IPS-15b (cell line): Measurements from ENCODE around the gene COL27A1.

ENCODE experiments used
- H3K27me3 ChIP-seq: one replicate; pipeline ENCODE4 v1.6.1; 2013; ENCODE audit warnings: low read length; ENCODE audit not compliant: control insufficient read depth, insufficient read depth
- H3K36me3 ChIP-seq: one replicate; pipeline ENCODE4 v1.6.1; 2013; ENCODE audit warnings: low read length; ENCODE audit not compliant: control insufficient read depth, insufficient read depth
- H3K4me1 ChIP-seq: one replicate; pipeline ENCODE4 v1.6.1; 2013; ENCODE audit warnings: mild to moderate bottlenecking, low read length; ENCODE audit not compliant: control insufficient read depth, insufficient read depth
- H3K4me3 ChIP-seq: one replicate; pipeline ENCODE4 v1.5.1; 2013; ENCODE audit warnings: low read depth, low read length
- H3K9ac ChIP-seq: one replicate; pipeline ENCODE4 v1.6.1; 2013; ENCODE audit warnings: low read depth, mild to moderate bottlenecking, low read length
- H3K9me3 ChIP-seq: one replicate; pipeline ENCODE4 v1.6.1; 2013; ENCODE audit warnings: mild to moderate bottlenecking, low read length; ENCODE audit not compliant: control insufficient read depth, insufficient read depth

COL27A1 gene

DNA sequence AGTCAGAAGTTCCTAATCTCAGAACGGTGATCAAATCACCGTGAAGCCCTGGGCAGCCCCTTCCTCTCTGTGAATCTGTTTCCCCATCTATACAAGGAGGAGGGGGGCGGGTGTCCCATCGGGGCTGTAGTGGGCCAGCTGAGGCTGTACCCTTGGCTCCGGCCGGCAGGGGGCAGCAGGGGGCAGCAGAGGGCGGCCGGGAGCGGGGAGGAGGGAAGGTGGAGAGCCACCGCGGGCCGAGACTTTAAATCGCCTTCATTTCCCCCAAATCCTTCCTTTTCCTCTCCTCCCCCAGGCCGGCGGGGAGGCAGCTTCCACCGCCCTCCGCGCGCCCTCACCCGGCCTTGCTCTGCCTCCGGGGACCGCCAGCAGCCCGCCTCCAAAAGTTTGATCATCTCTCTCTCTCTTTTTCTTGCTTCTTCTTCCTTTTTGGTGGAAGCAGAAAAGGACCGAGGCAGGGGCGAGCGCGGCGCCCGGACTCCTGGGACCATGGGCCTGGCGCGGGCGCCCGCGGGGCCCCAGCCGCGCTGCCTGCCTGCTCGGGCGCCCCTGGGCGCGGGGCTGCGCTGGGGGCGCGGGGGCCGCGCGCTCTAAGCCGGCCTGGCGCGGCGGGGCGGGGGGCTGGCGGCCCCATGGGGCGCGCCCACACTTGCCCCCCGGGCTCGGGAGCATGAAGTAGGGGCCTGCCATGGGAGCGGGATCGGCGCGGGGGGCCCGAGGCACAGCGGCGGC is at the start of gene COL27A1:
Gene COL27A1 (plus strand): TSS at position 275 of the 732 bp plus-strand sequence. CDS start 414 bp downstream, at position 689.
- H3K9ac ChIP-seq: no peak within 1 kb of the TSS

DNA sequence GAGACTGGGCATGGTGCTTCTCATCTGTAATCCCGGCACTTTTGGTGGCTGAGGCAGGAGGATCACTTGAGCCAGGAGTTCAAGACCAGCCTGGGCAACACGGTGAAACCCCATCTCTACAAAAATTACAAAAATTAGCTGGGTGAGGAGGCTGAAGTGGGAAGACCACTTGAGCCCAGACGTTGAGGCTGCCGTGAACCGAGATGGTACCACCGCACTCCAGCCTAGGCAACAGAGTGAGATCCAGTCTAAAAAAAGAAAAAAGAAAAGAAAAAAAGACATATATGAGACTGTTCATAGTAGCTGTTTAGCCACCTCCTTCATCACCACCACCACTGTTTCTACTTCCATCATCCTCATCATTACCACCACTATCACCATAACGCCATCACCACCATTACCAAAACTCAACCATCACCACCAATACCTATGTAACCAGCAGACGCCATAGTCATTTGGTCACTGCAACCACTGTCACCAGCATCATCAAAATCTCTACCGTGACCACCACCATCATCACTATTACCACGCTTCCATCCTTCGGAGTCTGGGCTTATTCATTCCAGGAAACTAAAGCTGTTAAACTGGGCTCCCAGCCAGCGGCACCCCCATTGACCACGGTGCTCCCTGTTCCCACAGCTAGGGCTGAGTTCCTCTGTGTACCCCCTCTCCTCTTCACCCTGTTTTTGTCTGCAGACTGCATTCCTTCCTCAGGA is 47.9 kb upstream of the COL27A1 start:
- H3K27me3 ChIP-seq: peaks cover 13% of the 10 kb centered on the region
- no peaks in the 10 kb centered on the region for H3K9me3 ChIP-seq

More for the DNA sequence above, at the start of gene COL27A1:
- H3K9me3 ChIP-seq: no peaks in the 10 kb centered on the region
- H3K27me3 ChIP-seq: peaks cover 38% of the 10 kb centered on the region
- H3K36me3 ChIP-seq: no peaks in the 10 kb centered on the region
- H3K4me3 ChIP-seq: peak within 1 kb of the TSS; percentile 77
- H3K4me1 ChIP-seq: no peaks in the 10 kb centered on the region

DNA sequence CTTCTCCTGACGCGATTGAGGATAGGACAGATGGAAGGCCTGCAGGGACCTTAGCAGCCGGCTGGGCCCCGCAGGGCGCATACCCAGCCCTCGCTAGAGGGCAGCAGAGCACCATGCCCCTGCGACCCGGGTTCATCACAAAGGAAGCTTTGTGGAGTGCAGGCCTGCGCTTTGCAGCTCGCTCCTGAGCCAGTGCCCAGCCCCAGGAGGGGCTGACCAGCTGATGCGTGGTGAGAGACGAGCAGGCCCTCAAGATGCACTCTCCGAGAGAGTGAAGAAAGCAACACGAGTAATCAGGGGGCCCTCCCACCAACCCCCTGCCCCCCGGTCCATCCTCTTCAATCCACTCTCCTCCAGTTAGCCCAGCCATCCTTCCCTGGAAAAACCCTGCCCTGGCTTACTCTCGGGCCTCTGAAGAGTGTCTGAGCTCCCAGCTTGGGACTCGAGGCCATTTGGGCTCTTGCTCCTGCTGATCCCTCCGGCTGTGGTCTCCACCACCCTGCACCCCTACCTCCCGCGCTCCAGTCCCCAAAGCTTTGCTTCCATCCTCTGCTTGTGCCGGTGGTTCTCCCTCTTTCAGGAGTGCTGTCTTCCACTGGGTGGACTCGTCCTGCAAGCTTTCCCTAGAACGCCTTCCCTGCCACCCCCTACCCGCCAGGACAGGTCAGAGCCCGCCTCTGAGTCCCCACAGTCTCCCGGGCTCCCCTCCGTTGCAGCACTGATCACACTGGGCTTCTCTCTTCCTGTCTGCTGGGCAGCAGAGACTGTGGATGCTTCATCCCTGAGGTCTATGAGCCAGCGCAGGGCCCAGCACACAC is 47.1 kb upstream of the COL27A1 start:
- Histone ChIP-seq H3K36me3 (no peaks in the 10 kb centered on the region), H3K4me3 (no peak overlapping the region), H3K9me3 (no peaks in the 10 kb centered on the region), H3K27me3 (peaks cover 13% of the 10 kb centered on the region), H3K9ac (peak overlapping the region; percentile 20), H3K4me1 (peaks cover 4% of the 10 kb centered on the region)

More for the DNA sequence above, 47.9 kb upstream of the COL27A1 start:
- no peak overlapping the region for H3K9ac ChIP-seq
- peaks cover 4% of the 10 kb centered on the region for H3K4me1 ChIP-seq
- H3K4me3 ChIP-seq: no peak overlapping the region
- no peaks in the 10 kb centered on the region for H3K36me3 ChIP-seq

DNA sequence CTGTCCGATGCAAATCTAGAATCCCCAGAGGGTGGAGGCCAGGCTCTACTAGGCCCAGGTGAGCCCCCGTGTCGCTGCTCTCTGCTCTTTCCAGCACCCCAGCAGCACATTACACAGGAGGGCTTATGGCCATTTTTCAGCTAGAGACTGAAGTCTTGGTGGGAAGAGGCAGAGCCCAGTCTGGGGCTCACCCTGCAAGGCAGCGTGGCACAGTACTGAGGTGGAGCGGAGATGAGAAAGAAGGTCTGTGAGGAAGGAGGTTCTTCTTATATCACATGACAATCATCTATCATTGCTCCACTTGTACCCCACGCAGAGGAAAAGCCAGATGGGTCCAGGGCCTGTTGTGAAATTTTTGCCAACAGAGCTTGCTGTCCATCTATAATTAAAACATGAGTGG is 46.2 kb upstream of the COL27A1 start:
- H3K36me3 ChIP-seq: no peaks in the 10 kb centered on the region
- no peak overlapping the region for H3K9ac ChIP-seq
- no peak overlapping the region for H3K4me3 ChIP-seq
- no peaks in the 10 kb centered on the region for H3K9me3 ChIP-seq
- peaks cover 4% of the 10 kb centered on the region for H3K4me1 ChIP-seq
- peaks cover 18% of the 10 kb centered on the region for H3K27me3 ChIP-seq

GRCh38 chr9:114110180-114110579 is 45.2 kb upstream of the COL27A1 start:
- Histone ChIP-seq H3K9me3 (no peaks in the 10 kb centered on the region), H3K36me3 (no peaks in the 10 kb centered on the region), H3K9ac (no peak overlapping the region), H3K4me1 (peaks cover 4% of the 10 kb centered on the region), H3K27me3 (peaks cover 18% of the 10 kb centered on the region), H3K4me3 (no peak overlapping the region)

DNA sequence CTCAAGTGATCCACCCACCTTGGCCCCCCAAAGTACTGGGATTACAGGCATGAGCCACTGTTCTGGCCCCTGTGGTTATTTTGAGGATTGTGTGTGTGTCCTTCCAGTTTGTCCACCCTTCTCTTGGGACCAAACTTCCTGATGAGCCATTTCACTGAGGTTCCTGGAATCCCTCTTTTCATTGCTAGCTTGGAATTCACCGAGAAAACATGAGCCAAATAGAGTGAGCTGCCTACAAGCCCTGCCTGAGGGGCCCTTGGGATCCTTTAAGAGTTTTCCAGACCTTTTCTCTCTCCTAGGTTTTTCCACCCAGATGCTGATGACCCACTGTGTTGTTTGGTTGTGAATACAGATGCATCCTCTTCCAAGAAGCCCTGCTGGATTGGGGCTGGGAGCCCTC is 43.0 kb upstream of the COL27A1 start:
- H3K9ac ChIP-seq: no peak overlapping the region
- no peaks in the 10 kb centered on the region for H3K36me3 ChIP-seq
- H3K27me3 ChIP-seq: peaks cover 18% of the 10 kb centered on the region
- H3K4me1 ChIP-seq: peaks cover 4% of the 10 kb centered on the region
- H3K4me3 ChIP-seq: no peak overlapping the region
- H3K9me3 ChIP-seq: no peaks in the 10 kb centered on the region

DNA sequence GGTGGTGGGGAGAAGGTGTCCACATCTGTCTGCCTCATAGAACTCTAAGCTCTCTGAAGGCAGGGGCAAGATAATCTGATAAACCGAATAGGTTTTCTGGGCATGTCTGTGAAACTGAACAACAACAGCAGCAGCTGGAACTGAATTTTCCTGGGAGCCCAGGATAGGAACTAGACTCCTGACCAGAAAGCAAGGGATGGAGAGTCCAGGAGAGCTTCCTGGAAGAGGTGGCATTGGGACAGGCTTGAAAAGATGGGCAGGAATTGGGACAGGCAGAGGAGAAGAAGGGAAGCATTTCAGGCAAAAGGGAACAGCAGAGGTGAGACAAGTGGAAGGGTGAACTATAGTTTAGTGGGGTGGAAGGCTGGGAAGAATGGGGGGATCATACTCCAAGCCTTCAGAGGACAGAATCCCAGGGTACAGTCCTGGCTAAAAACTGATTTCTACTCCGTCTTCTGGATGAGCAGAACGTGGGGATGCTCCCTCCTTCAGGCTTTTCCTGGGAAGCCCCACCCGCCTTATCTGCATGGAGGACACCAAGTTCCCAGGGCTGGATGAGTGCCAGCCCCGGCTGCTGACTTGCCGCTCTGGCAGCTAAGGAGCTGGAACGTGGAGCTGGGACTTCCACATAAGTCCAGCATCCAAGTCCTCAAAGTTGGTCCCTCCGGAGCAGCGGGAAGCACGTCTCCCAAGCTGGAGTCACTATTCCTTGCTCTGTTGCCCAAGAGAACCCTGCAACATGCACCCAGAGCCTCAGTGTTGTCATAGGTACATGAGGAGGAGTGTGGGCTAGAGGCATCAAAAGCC is 42.4 kb upstream of the COL27A1 start:
- no peak overlapping the region for H3K9ac ChIP-seq
- H3K9me3 ChIP-seq: no peaks in the 10 kb centered on the region
- no peaks in the 10 kb centered on the region for H3K36me3 ChIP-seq
- peaks cover 14% of the 10 kb centered on the region for H3K27me3 ChIP-seq
- H3K4me3 ChIP-seq: no peak overlapping the region
- peaks cover 4% of the 10 kb centered on the region for H3K4me1 ChIP-seq

GRCh38 chr9:114114364-114114763 is 41.0 kb upstream of the COL27A1 start:
- Histone ChIP-seq H3K4me3 (no peak overlapping the region), H3K27me3 (peaks cover 6% of the 10 kb centered on the region), H3K9me3 (no peaks in the 10 kb centered on the region), H3K4me1 (no peaks in the 10 kb centered on the region), H3K9ac (no peak overlapping the region), H3K36me3 (no peaks in the 10 kb centered on the region)

DNA sequence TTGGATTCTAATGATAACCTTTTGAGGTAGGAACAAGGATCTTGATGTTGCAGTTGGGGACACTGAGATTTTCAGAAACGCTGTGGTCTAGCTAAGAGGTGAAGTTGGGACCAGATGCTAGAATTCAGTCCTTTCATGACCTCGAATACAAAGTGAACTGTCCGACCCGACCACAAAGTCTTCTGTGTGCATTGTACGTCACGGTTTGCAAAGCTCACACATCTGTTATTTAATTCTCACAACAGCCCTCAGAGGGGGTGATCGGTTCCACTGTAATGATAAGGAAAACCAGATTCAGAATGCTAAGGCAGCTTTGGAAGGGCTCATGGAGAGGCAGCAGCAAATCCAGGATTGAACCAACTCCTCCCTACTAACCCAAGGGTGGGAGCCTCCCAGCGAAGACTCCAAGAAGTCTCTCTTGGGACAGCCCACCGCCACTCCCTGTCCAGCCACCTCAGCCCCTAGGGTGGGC is 39.6 kb upstream of the COL27A1 start:
- Histone ChIP-seq H3K36me3 (no peaks in the 10 kb centered on the region), H3K9me3 (no peaks in the 10 kb centered on the region), H3K4me3 (no peak overlapping the region), H3K4me1 (no peaks in the 10 kb centered on the region), H3K9ac (no peak overlapping the region), H3K27me3 (peaks cover 5% of the 10 kb centered on the region)

DNA sequence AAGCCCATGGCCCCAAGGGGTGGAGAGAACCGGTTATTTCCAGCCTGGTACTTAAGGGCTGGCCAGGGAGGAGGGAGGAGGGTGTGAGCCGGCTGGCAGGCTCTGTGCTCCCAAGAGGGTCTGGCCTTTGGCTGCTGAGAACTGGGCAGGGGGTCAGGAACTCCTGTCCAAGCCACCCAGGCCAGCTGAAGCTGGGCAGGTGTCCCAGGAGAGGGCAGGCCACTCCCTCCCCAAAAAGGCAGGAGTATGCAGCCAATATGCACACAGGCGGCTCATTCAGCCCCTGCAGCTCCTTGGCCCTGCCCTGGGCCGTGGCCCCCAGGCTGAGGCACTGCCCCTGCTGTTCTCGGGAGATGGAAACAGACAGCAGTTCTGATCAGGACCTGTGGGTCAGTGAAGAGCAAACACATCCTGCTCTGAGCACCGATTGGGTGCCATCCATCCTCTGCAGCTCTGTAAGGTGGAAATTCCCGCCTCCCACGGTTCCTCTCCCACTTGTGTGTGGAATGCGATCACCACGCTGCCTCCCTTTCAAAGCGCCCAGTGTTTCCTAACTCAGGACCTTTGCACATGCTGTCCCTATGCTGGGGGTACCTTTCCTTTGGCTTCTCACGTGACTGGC is 39.1 kb upstream of the COL27A1 start:
- no peak overlapping the region for H3K9ac ChIP-seq
- H3K36me3 ChIP-seq: no peaks in the 10 kb centered on the region
- H3K9me3 ChIP-seq: no peaks in the 10 kb centered on the region
- H3K4me1 ChIP-seq: no peaks in the 10 kb centered on the region
- H3K4me3 ChIP-seq: no peak overlapping the region
- H3K27me3 ChIP-seq: peaks cover 5% of the 10 kb centered on the region

DNA sequence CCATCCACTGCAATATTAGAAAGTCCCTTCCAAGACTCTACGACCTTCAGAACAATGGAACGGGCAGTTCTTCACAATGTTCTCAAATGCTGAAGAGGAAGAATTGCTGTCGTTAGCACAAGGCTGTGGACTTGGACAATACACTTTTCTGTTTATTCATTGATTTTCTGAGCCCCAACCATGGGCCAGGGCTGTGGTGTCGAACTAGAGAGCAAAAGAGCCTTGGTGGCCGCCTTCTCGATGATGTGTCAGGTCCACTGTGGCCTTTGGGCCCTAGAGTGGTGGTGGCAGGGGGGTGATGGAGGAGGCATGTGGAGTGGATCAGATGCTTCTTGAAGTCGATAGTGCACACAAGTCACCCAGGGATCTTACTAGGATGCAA is 37.7 kb upstream of the COL27A1 start:
- no peaks in the 10 kb centered on the region for H3K36me3 ChIP-seq
- peaks cover 5% of the 10 kb centered on the region for H3K27me3 ChIP-seq
- no peak overlapping the region for H3K9ac ChIP-seq
- no peak overlapping the region for H3K4me3 ChIP-seq
- no peaks in the 10 kb centered on the region for H3K9me3 ChIP-seq
- H3K4me1 ChIP-seq: no peaks in the 10 kb centered on the region
